ENCODE measurements around the gene NELL1.

DNA sequence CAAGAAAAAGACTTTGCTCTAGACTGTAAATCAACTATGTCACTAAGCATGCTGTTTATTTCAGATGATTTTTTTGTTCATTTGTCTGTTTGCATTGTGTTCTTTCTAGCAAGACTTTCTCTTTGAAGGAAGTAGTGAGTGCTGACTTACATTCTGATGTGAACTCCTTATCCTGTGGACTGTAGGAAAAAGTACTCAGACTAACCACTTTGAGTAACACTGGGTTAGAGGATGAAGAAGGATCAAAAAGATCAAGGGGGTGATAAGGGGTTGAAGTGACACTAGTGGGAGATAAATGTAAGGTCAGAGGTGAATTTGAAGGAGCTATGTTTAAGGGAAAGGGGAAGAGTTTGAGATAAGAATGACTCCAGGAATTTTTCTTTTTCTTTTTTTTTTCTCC lies 369.4 kb downstream of the NELL1 start:
- TF ChIP-seq, protein P1, sequence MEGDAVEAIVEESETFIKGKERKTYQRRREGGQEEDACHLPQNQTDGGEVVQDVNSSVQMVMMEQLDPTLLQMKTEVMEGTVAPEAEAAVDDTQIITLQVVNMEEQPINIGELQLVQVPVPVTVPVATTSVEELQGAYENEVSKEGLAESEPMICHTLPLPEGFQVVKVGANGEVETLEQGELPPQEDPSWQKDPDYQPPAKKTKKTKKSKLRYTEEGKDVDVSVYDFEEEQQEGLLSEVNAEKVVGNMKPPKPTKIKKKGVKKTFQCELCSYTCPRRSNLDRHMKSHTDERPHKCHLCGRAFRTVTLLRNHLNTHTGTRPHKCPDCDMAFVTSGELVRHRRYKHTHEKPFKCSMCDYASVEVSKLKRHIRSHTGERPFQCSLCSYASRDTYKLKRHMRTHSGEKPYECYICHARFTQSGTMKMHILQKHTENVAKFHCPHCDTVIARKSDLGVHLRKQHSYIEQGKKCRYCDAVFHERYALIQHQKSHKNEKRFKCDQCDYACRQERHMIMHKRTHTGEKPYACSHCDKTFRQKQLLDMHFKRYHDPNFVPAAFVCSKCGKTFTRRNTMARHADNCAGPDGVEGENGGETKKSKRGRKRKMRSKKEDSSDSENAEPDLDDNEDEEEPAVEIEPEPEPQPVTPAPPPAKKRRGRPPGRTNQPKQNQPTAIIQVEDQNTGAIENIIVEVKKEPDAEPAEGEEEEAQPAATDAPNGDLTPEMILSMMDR (conservative IDR thresholded peaks at IDR 0.05 in 1 of 2, IDR thresholded peaks at IDR 0.05 in 1 of 2; ENCODE audit: extremely low read depth in 1 of 2, insufficient read depth in 1 of 2, low read depth in 1 of 2, low read length in 2 of 2) = no peak
- no peak for TF ChIP-seq EZH2 (IDR thresholded peaks at IDR 0.05; ENCODE audit: borderline replicate concordance, low read length)

Data from mammary epithelial cell (primary cell).